Measurements from ENCODE around the gene UBP1. TPM values are rescaled to one million over a fixed set of nuclear protein-coding genes. Genes with fewer than 3 reads are reported as not detected.

The UBP1 gene
- total and polyA plus RNA-seq, 9 of the 15 experiments (the other 6 are each of a cell fraction or from before 2014, with no cell fraction given), result 13.6 to 143 (median 79.6) TPM

GRCh38 chr3:33461097-33461496 is 20.9 kb upstream of the UBP1 start:
- Histone ChIP-seq H3K9me3 (replicated peaks; ENCODE audit: control insufficient read depth, insufficient read depth, low read depth, low read length) (peaks cover 5% of the 10 kb centered on the region; the same call in 1 of the 2 replicates), H3K27ac (ENCODE audit: extremely low read depth, low read depth, low read length) (no peak overlapping the region), H3K4me2 (ENCODE audit: insufficient read depth, low read length) (no peak overlapping the region), H3K79me2 (ENCODE audit: control insufficient read depth, insufficient read depth, low read length) (no peaks in the 10 kb centered on the region), H4K20me1 (replicated peaks; ENCODE audit: control insufficient read depth, insufficient read depth, low read length) (no peaks in the 10 kb centered on the region), H3K36me3 (ENCODE audit: control insufficient read depth, insufficient read depth, low read length) (no peaks in the 10 kb centered on the region), H3K4me1 (replicated peaks in 1 of 2; ENCODE audit: control insufficient read depth in 2 of 2, insufficient read depth in 2 of 2, low read length in 2 of 2) (no peaks in the 10 kb centered on the region), H3K27me3 (ENCODE audit: control insufficient read depth in 2 of 2, insufficient read depth in 2 of 2, low read length in 2 of 2) (no peaks in the 10 kb centered on the region), H3K9me1 (ENCODE audit: control insufficient read depth, insufficient read depth, low read length) (no peaks in the 10 kb centered on the region), H3K9ac (ENCODE audit: insufficient read depth in 1 of 2, low read depth in 2 of 2, low read length in 2 of 2) (no peak overlapping the region), H2AFZ (ENCODE audit: low read depth, low read length) (no peak overlapping the region), H3K4me3 (no peak overlapping the region)
- FAIRE-seq, result no peak
- in situ Hi-C loops (cut with MboI) (no loop called here), intact Hi-C loops (cut with micrococcal nuclease) (no loop called here)
- ChIA-PET POLR2A (interaction anchor here (0.6 kb wide), 1 partner anchor 394 kb away, joined by 3 read pairs; no protein-coding TSS in a partner anchor), CTCF (ENCODE audit: low intra/inter-chr PET ratio) (no interaction called here)
- no TSS peak for BruUV-seq (replicated peaks)
- ATAC-seq, result no peak
- no peak for DNase-seq (ENCODE audit: extremely low read depth in 1 of 4, low spot score in 3 of 4)
- 18% methylated on average over 2 of the region's 2 CpGs for WGBS (ENCODE audit: insufficient coverage, low coverage, missing lambda C conversion rate)
- TF ChIP-seq MAFG (tag; conservative IDR thresholded peaks at IDR 0.05) (0 out of 2 replicates have a peak, but pooled peaks have one; percentile 16), NFATC3 (IDR thresholded peaks at IDR 0.05) (no peak), DNMT1 (IDR thresholded peaks at IDR 0.05) (no peak), ZNF551 (CRISPR knock-in tag; IDR thresholded peaks at IDR 0.05) (no peak), ATF1 (CRISPR knock-in tag; IDR thresholded peaks at IDR 0.05) (no peak), ATF1 (tag; IDR thresholded peaks at IDR 0.05) (no peak), PHB2 (IDR thresholded peaks at IDR 0.05; ENCODE audit: low read depth) (no peak), HDGF (IDR thresholded peaks at IDR 0.05) (no peak), ZSCAN29 (IDR thresholded peaks at IDR 0.05) (no peak), CTBP1 (IDR thresholded peaks at IDR 0.05; ENCODE audit: borderline replicate concordance) (no peak), KAT7 (CRISPR knock-in tag; IDR thresholded peaks at IDR 0.05; ENCODE audit: borderline replicate concordance) (no peak), NFXL1 (CRISPR knock-in tag; IDR thresholded peaks at IDR 0.05) (no peak), HMG20B (CRISPR knock-in tag; IDR thresholded peaks at IDR 0.05) (no peak), ZNF57 (CRISPR knock-in tag; IDR thresholded peaks at IDR 0.05) (no peak), ZNF316 (IDR thresholded peaks at IDR 0.05) (peak; percentile 62; the same call in 1 of the 2 replicates), MAFF (IDR thresholded peaks at IDR 0.05; ENCODE audit: low read length) (peak; percentile 13; the same call in 1 of the 2 replicates), HOXB6 (CRISPR knock-in tag; IDR thresholded peaks at IDR 0.05; ENCODE audit: borderline replicate concordance) (no peak), MAX (CRISPR knock-in tag; IDR thresholded peaks at IDR 0.05) (no peak), ZBTB8A (IDR thresholded peaks at IDR 0.05; ENCODE audit: partially characterized antibody) (no peak), RFX5 (IDR thresholded peaks at IDR 0.05; ENCODE audit: low read depth, low read length) (no peak), YY1 (IDR thresholded peaks at IDR 0.05; ENCODE audit: borderline replicate concordance in 1 of 3, control insufficient read depth in 1 of 3, extremely low read depth in 1 of 3, insufficient read depth in 3 of 3, insufficient read length in 1 of 3, insufficient replicate concordance in 2 of 3, low read depth in 1 of 3, low read length in 2 of 3) (no peak), C11orf30 (IDR thresholded peaks at IDR 0.05; ENCODE audit: low read depth) (peak; percentile 27; the same call in 1 of the 2 replicates), KLF13 (tag; IDR thresholded peaks at IDR 0.05; ENCODE audit: borderline replicate concordance, low read depth) (no peak)
- TF ChIP-seq, protein P1, sequence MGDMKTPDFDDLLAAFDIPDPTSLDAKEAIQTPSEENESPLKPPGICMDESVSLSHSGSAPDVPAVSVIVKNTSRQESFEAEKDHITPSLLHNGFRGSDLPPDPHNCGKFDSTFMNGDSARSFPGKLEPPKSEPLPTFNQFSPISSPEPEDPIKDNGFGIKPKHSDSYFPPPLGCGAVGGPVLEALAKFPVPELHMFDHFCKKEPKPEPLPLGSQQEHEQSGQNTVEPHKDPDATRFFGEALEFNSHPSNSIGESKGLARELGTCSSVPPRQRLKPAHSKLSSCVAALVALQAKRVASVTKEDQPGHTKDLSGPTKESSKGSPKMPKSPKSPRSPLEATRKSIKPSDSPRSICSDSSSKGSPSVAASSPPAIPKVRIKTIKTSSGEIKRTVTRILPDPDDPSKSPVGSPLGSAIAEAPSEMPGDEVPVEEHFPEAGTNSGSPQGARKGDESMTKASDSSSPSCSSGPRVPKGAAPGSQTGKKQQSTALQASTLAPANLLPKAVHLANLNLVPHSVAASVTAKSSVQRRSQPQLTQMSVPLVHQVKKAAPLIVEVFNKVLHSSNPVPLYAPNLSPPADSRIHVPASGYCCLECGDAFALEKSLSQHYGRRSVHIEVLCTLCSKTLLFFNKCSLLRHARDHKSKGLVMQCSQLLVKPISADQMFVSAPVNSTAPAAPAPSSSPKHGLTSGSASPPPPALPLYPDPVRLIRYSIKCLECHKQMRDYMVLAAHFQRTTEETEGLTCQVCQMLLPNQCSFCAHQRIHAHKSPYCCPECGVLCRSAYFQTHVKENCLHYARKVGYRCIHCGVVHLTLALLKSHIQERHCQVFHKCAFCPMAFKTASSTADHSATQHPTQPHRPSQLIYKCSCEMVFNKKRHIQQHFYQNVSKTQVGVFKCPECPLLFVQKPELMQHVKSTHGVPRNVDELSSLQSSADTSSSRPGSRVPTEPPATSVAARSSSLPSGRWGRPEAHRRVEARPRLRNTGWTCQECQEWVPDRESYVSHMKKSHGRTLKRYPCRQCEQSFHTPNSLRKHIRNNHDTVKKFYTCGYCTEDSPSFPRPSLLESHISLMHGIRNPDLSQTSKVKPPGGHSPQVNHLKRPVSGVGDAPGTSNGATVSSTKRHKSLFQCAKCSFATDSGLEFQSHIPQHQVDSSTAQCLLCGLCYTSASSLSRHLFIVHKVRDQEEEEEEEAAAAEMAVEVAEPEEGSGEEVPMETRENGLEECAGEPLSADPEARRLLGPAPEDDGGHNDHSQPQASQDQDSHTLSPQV (IDR thresholded peaks at IDR 0.05), result no peak
